D721Med (cell line): ENCODE measurements around the gene SLC66A1.

Source experiments
- DNase-seq: peaks from one replicate; pipeline ENCODE4 v3.0.0; 2011; ENCODE audit warnings: low spot score; ENCODE audit not compliant: insufficient read length
- FAIRE-seq: peaks from 2 replicates; lab custom pipeline; 2011; peaks lifted over from hg19 to GRCh38; lab: Jason Lieb, UNC
- TF ChIP-seq, protein P1 (sequence below): IDR thresholded peaks from 2 replicates; pipeline ENCODE4 v1.5.1; 2012; ENCODE audit warnings: mild to moderate bottlenecking, control low read depth; ENCODE audit not compliant: insufficient read depth; ENCODE audit errors: missing control alignments

Gene SLC66A1

DNA sequence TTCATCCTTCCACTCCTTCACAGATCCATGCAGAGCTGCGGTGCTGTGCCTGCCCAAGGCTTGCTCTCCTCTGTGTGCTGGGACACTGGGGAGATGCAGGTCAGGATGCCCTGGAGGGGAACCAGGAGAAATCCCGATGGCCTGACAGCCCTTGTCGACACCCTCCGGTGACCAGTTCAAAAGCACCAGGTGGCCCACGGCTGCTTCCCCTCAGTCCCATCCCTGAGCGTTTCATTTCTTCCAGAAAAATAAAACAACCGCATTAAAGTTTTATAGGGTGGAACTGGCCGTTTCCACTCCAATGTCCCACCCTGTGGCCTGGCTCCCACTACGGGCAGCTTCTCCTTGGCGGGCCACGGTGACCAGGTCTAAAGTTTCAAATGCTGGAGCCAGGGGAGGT lies 48.3 kb downstream of the SLC66A1 start:
- no peak for DNase-seq
- FAIRE-seq = no peak

DNA sequence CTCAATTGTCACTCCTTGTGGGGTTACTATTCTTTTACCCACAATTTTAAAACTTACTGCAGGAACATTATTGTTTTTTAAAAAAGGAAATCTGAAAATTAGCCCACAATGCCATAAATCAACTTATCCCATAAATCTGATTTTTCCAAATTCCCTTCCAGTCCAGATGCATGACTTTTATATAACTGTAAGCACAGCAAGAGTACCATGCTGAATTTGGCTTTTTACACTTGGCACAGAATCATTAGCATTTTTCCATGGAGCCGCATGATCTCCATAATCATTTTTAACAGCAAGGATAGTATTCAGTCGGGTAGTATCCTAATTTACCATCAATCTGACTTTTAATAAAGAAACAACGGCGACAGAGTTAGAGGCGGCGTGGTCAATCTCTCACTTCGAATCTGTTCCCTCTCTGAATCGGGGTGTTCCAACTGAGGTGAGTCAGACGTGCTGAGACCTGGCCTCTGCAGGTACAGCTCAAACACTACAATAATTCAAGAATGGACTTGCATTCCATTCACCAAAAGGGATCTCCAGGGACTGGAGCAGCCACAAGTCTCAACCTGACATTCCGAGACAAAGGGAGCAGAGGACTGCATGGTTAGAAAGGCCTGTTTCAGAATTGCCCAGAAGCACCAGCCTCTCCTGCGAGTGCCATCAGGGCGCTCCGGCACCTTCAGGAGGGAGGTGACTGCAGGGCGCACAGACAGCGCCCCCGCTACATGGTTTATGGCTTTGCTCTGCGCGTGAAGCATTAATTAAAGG lies 48.9 kb downstream of the SLC66A1 start:
- DNase-seq (no peak), FAIRE-seq (no peak)
- TF ChIP-seq, protein P1, sequence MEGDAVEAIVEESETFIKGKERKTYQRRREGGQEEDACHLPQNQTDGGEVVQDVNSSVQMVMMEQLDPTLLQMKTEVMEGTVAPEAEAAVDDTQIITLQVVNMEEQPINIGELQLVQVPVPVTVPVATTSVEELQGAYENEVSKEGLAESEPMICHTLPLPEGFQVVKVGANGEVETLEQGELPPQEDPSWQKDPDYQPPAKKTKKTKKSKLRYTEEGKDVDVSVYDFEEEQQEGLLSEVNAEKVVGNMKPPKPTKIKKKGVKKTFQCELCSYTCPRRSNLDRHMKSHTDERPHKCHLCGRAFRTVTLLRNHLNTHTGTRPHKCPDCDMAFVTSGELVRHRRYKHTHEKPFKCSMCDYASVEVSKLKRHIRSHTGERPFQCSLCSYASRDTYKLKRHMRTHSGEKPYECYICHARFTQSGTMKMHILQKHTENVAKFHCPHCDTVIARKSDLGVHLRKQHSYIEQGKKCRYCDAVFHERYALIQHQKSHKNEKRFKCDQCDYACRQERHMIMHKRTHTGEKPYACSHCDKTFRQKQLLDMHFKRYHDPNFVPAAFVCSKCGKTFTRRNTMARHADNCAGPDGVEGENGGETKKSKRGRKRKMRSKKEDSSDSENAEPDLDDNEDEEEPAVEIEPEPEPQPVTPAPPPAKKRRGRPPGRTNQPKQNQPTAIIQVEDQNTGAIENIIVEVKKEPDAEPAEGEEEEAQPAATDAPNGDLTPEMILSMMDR = no peak

More for the DNA sequence above, 48.3 kb downstream of the SLC66A1 start:
- TF ChIP-seq, protein P1 = no peak

DNA sequence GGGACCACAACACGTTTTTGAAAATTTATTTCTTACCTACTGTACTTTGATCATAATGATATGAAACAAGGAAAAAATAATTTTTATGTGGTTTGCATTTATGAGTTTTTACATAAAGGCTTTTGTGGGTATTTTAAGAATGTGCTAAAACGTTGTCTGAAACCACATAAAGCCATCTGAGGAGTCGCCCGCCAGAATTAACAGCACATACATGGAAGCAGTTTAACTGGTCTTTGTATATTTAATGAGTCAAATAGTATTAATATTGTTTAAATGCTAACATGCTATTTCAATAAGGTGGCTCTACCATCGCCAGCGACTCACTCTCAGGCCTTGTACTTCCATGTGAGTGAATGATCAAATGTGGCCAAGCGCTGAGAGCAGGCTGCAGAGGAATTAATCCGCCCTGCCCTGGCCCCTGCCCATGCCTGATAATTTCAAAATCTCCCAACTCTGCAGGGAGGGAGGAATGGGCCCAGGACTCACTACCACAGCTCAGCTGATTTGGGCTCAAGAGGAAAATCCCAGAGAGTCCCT lies 49.6 kb downstream of the SLC66A1 start:
- TF ChIP-seq, protein P1 = no peak
- no peak for FAIRE-seq
- DNase-seq = no peak

DNA sequence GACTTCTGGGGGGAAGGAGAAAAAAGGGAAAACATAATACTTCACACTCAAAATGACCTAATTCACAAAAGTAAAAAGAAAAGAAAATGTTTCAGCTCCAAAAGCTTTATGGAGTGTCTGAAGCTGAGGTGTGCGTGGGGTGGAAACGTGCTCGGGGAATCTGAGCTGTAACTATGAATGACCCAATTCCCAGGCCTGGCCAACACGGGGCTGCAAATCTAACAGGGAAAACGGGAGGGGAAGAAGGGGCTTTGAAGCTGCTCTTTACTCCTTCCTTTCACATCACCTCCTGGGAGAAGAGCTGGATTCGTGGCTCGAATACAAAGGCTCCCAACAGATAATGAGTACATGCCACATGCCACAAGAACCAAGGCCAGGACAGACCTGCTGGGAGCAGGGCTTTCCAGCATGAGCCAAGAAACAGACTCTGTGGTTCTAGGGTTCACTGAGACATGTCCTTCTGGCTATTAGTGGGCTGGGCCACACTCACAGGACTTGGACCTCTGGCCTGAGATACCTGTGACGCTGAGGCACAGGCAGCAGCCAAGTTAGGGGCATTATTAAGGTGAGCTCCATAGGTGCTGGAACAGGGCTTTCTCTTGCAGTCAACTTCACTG lies 51.5 kb downstream of the SLC66A1 start:
- no peak for DNase-seq
- FAIRE-seq = no peak
- TF ChIP-seq, protein P1 = no peak

DNA sequence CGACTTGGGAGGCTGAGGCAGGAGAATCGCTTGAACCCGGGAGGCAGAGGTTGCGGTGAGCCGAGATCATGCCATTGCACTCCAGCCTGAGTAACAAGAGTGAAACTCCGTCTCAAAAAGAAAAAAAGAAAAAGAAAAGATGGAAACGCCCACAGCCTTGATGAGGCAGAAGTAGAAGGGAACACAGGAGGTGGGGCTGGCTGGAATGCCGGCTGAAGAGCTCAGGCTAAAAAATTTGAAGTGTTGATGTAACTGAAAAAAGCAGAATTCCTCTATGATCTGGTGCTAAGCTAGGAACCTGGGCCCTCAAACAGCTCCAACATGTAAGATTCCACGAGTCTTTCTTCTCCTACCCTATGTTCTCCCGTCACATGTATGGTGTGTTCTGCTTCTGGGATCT lies 53.6 kb downstream of the SLC66A1 start:
- DNase-seq (no peak), FAIRE-seq (no peak)
- TF ChIP-seq, protein P1 = no peak

DNA sequence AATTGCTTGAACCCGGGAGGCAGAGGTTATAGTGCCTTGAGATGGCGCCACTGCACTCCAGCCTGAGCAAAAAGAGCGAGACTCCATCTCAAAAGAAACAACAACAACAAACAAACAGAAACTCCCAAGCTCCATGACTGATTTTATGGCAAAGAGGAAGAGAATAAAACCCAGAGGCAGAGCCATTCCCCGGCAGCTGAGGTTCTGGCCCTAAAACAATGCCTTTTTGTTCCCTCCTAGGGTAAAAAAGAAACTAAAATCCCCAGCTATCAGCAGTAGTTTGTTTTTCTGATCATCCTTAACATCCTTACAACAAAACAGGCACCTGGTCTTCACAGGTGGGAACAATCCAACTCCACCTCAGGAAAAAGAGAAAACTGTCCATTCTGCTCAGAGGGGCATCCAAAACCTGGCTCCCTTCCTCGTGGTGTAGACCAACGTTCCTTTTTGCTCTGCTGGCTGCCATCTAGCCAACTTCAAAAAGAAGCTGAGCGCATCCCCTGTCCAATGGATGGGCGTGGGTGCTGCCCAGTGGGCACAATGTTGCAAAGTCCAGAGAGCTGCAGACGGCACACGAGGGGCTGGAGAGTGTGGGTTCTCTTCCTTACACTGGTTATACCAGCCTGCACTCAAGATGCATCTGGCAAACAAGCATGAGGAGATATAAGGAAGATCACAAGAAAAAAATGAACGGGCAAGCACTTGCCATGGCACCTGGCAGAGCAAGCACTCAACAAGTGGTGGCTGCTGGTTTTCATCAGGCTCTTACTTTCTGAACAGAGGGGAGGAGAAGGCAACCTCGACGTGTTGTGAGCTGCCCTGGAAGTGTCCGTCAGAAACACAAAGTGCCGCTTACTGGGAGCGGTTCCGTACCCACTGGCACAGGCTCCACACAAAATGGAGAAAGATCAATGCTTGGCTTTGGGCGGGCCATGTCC lies 54.7 kb downstream of the SLC66A1 start:
- no peak for DNase-seq
- TF ChIP-seq, protein P1 = no peak
- FAIRE-seq = no peak
